HUES64 (cell line): Measurements from ENCODE around the gene PNPLA7.

Source experiments
- H3K27ac ChIP-seq: 2 replicates; pipeline ENCODE4 v1.7.0; 2013; ENCODE audit warnings: low read depth, low read length, inconsistent platforms
- H3K27me3 ChIP-seq: 2 replicates; pipeline ENCODE4 v1.6.1; 2013; ENCODE audit warnings: mild to moderate bottlenecking, low read length; ENCODE audit not compliant: insufficient read depth
- H3K36me3 ChIP-seq: 2 replicates; pipeline ENCODE4 v1.6.1; 2013; ENCODE audit warnings: mild to moderate bottlenecking, low read length; ENCODE audit not compliant: insufficient read depth
- H3K4me1 ChIP-seq: 2 replicates; pipeline ENCODE4 v1.6.1; 2013; ENCODE audit warnings: mild to moderate bottlenecking, low read length, moderate library complexity; ENCODE audit not compliant: insufficient read depth
- H3K4me3 ChIP-seq: 2 replicates; pipeline ENCODE4 v1.5.1; 2013; ENCODE audit warnings: mild to moderate bottlenecking, low read length, moderate library complexity
- H3K9ac ChIP-seq: 2 replicates; pipeline ENCODE4 v1.6.1; 2013; ENCODE audit warnings: mild to moderate bottlenecking, low read depth, low read length
- H3K9me3 ChIP-seq: 2 replicates; pipeline ENCODE4 v1.6.1; 2013; ENCODE audit warnings: low read depth, low read length; ENCODE audit not compliant: insufficient read depth
- WGBS: fragments of 150-250, 120-280 bp; methylation state at CpG from one replicate; pipeline ENCODE4 v1.1.7; 2013; ENCODE audit warnings: missing lambda C conversion rate; 5-methylcytosine and 5-hydroxymethylcytosine counted together

The PNPLA7 gene

GRCh38 chr9:137583957-137584356 is 33.8 kb upstream of the PNPLA7 start:
- Histone ChIP-seq H3K9me3 (no peaks in the 10 kb centered on the region), H3K4me1 (peaks cover 5% of the 10 kb centered on the region; the same call in 1 of the 2 replicates), H3K27me3 (no peaks in the 10 kb centered on the region), H3K36me3 (peaks cover 78% of the 10 kb centered on the region), H3K4me3 (no peak overlapping the region), H3K9ac (no peak overlapping the region), H3K27ac (no peak overlapping the region)
- WGBS = 95% methylated on average over 8 of the region's 8 CpGs

- 90% methylated on average over 14 of the region's 14 CpGs for WGBS
- Histone ChIP-seq H3K27ac (no peak overlapping the region), H3K9ac (no peak overlapping the region), H3K4me1 (peaks cover 5% of the 10 kb centered on the region; the same call in 1 of the 2 replicates), H3K4me3 (no peak overlapping the region), H3K27me3 (no peaks in the 10 kb centered on the region), H3K36me3 (peaks cover 72% of the 10 kb centered on the region), H3K9me3 (no peaks in the 10 kb centered on the region)
These were observed 33.1 kb upstream of the PNPLA7 start for GRCh38 chr9:137583347-137583746.

DNA sequence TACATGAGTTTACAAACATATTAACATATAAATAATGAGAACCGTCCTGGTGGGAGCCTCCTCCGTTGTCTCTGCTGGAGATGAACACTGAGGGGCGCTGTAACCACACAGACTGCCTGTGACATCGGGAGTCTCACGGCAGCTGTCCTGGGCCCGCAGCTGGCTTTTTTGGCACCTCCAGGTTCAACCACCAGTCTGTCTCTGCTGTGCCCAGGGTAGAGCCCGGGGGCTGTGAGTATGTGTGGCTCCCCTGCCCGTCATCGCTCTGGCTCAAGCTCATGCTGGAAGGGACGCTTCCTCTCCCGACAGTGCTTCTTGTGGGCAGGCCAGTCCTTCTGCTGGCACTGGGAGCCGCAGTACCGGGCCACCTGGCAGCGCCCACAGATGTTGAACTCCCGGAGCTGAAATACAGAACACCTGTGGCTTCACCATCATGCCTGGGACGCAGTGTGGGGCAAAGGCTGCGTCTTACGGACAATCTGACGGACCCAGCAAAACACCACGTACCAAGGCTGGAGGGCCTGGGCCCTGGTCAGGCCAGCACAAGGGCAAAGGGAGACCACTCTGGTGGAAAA is 32.2 kb upstream of the PNPLA7 start:
- Histone ChIP-seq H3K4me3 (no peak overlapping the region), H3K27me3 (no peaks in the 10 kb centered on the region), H3K9me3 (no peaks in the 10 kb centered on the region), H3K27ac (no peak overlapping the region), H3K4me1 (peaks cover 8% of the 10 kb centered on the region), H3K36me3 (peaks cover 62% of the 10 kb centered on the region), H3K9ac (no peak overlapping the region)
- WGBS = 90% methylated on average over 20 of the region's 20 CpGs

DNA sequence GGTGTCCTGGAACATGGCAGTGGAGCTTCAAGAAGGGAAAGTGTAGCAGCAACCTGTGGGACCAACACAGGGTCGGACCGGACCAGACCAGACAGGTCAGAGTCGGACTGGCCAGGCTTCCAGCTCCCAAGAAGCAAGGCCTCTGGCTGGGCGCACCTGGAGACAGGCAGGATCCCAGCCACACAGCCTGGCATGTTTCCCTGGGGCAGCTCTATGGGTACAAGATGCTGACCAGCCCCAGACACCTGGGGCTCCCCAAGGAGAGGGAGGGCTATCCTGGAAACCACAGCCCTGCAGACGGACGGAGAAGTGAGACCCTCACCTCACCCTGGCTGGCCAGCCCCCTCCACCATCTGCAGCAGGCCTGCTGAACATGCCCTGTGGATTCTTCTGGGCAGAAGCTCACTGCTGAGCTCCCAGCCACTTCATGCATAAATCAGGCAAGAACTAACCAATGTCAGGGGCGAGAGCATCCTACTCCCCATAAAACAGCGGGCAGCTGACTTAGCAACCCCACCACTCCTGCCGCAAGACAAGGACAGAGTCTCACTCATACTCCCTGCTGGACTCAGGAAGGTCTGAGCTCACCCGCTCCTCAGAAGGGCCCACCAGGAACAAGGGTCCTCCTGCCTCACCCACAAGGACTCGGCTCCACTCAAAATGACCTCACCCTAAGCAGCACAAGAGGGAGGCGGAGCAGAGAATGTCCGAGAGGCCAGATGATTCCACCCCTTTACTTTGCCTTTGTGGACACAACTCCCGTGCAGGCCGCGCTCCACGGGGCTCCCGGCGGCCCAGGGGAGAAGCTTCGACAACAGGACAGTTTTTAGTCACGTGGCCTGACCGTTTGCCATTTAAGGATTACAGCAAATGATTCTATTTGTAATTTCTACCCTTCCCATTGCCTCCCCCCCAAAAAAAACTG is 31.4 kb upstream of the PNPLA7 start:
- Histone ChIP-seq H3K27ac (no peak overlapping the region), H3K4me3 (no peak overlapping the region), H3K36me3 (peaks cover 61% of the 10 kb centered on the region), H3K4me1 (peaks cover 11% of the 10 kb centered on the region), H3K9ac (no peak overlapping the region), H3K9me3 (no peaks in the 10 kb centered on the region), H3K27me3 (no peaks in the 10 kb centered on the region)
- 93% methylated on average over 22 of the region's 22 CpGs for WGBS

GRCh38 chr9:137580954-137581322 is 30.7 kb upstream of the PNPLA7 start:
- Histone ChIP-seq H3K36me3 (peaks cover 61% of the 10 kb centered on the region), H3K9ac (no peak overlapping the region)
- 91% methylated on average over 4 of the region's 4 CpGs for WGBS

DNA sequence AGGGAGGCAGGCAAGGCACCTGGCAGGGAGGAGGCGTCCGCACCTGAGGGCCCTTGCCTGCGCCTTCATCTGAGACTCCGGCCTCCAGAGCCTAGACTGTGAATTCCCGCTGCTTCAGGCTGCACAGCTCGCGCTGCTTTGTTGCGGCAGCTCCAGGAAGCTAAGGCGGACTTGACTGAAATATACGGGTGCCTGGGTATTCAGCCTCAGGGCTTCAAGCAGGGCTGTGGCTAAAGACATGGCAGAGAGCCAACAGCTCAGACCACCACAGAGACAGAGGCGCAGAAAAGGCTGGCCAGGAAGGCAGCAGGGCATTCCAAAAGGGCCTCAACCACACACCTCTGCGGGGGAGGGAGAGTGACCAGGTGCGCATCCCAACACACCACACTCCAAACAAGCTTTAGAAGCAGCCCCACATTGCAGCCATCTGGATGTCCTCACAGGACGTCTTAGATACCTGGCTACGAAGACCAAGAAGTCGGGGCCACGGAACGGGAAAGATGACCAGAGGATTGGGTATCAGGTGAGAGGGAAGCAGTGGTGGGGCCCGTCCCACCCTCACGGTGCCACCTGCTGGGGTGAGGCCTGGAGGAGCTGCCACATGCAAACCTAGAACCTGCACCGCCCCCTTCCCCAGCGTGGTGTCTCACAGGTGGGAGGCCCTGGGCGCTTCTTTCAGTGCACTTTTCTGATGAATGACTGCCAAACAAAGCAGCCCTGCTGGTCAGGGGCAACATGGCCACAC is 30.2 kb upstream of the PNPLA7 start:
- H3K27ac ChIP-seq = no peak overlapping the region
- H3K9me3 ChIP-seq = no peaks in the 10 kb centered on the region
- H3K4me3 ChIP-seq = no peak overlapping the region
- 92% methylated on average over 23 of the region's 23 CpGs for WGBS
- H3K9ac ChIP-seq = no peak overlapping the region
- H3K27me3 ChIP-seq = no peaks in the 10 kb centered on the region
- peaks cover 61% of the 10 kb centered on the region for H3K36me3 ChIP-seq
- H3K4me1 ChIP-seq = peaks cover 11% of the 10 kb centered on the region

More at GRCh38 chr9:137580954-137581322, 30.7 kb upstream of the PNPLA7 start:
- H3K4me3 ChIP-seq = no peak overlapping the region
- no peaks in the 10 kb centered on the region for H3K27me3 ChIP-seq
- H3K4me1 ChIP-seq = peaks cover 11% of the 10 kb centered on the region
- no peak overlapping the region for H3K27ac ChIP-seq
- H3K9me3 ChIP-seq = no peaks in the 10 kb centered on the region

GRCh38 chr9:137579259-137579604 is 29.0 kb upstream of the PNPLA7 start:
- Histone ChIP-seq H3K9me3 (no peaks in the 10 kb centered on the region), H3K27ac (peak overlapping the region; percentile 82), H3K4me3 (peak overlapping the region; percentile 99), H3K4me1 (peaks cover 11% of the 10 kb centered on the region), H3K27me3 (no peaks in the 10 kb centered on the region), H3K9ac (peak overlapping the region; percentile 96), H3K36me3 (peaks cover 64% of the 10 kb centered on the region)
- WGBS = 54% methylated on average over 19 of the region's 19 CpGs

GRCh38 chr9:137578518-137579258 is 28.5 kb upstream of the PNPLA7 start, which contains the start of gene DPH7:
TSS of gene DPH7 (minus strand) at chr9:137578925. CDS start at chr9:137578777, 148 bp downstream.
- Histone ChIP-seq H3K4me1 (peaks cover 11% of the 10 kb centered on the region), H3K9me3 (no peaks in the 10 kb centered on the region), H3K4me3 (peak within 1 kb of the TSS; percentile 99), H3K27ac (peak within 1 kb of the TSS; percentile 94), H3K27me3 (no peaks in the 10 kb centered on the region), H3K9ac (peak within 1 kb of the TSS; percentile 96), H3K36me3 (peaks cover 64% of the 10 kb centered on the region)
- WGBS = 2% methylated on average over 82 of the region's 82 CpGs

DNA sequence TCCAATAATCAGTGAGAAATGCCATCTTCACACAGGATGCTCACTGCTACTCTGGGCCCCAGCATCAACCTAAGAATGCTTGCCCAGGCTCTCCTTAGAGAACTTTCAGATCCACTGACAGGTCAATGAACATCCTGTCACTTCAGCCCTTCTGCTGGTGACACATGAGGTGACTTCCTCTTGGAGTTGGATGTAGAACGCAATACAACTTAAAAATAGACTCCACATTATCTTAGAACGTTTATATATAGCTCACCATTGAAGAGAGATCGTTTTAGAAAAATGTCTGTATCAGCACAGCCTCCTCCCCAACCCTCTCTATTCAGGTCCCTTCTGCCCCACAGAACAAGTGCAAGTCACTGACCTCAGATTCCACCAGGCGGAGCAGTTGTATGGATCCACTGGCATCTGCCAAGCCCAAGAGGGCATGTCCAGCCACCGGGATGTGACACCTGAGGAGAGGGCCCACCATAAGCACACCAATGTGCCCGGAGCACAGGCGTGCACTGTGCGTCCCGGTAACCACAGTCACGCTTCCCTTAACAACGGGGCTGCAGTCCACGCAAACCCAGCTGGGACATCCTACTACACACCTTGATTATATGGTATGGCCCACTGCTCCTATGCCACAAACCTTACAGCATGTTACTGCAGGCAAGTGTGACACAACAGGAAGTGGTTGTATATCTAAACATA is 25.7 kb upstream of the PNPLA7 start:
- Histone ChIP-seq H3K36me3 (peaks cover 54% of the 10 kb centered on the region), H3K27me3 (no peaks in the 10 kb centered on the region), H3K4me3 (no peak overlapping the region), H3K4me1 (peaks cover 11% of the 10 kb centered on the region), H3K9ac (no peak overlapping the region), H3K9me3 (no peaks in the 10 kb centered on the region), H3K27ac (no peak overlapping the region)
- WGBS = 97% methylated on average over 12 of the region's 12 CpGs

GRCh38 chr9:137575364-137575715 is 25.1 kb upstream of the PNPLA7 start:
- H3K4me1 ChIP-seq = peaks cover 11% of the 10 kb centered on the region
- 93% methylated on average over 9 of the region's 9 CpGs for WGBS
- peaks cover 57% of the 10 kb centered on the region for H3K36me3 ChIP-seq
- no peak overlapping the region for H3K27ac ChIP-seq
- no peak overlapping the region for H3K9ac ChIP-seq
- H3K9me3 ChIP-seq = no peaks in the 10 kb centered on the region
- no peak overlapping the region for H3K4me3 ChIP-seq
- H3K27me3 ChIP-seq = no peaks in the 10 kb centered on the region
